ENCODE results near the gene RBM33.
"Not testable (repeated sequence)": the region's sequence is repeated elsewhere in the genome, so short reads cannot be mapped to it uniquely, and the experiment has no call there.

RBM33 gene

GRCh38 chr7:155662343-155663043, 18.0 kb downstream of the RBM33 start:
- DNase-seq (ENCODE audit: low read depth) = no peak

GRCh38 chr7:155663937-155664336, 19.5 kb downstream of the RBM33 start:
- DNase-seq (ENCODE audit: low read depth) = no peak

- DNase-seq (ENCODE audit: low read depth) = no peak
Measured at GRCh38 chr7:155665079-155665956, 20.9 kb downstream of the RBM33 start.

GRCh38 chr7:155665957-155666287, 21.5 kb downstream of the RBM33 start:
- peak; percentile 72 for DNase-seq (ENCODE audit: low read depth)

GRCh38 chr7:155667241-155667829, 22.9 kb downstream of the RBM33 start:
- no peak for DNase-seq (ENCODE audit: low read depth)

GRCh38 chr7:155669717-155670505, 25.4 kb downstream of the RBM33 start:
- DNase-seq (ENCODE audit: low read depth) = peak; percentile 64

GRCh38 chr7:155670521-155670920, 26.1 kb downstream of the RBM33 start:
- no peak for DNase-seq (ENCODE audit: low read depth)

GRCh38 chr7:155674556-155674955, 30.1 kb downstream of the RBM33 start:
- no peak for DNase-seq (ENCODE audit: low read depth)

- no peak for DNase-seq (ENCODE audit: low read depth)
Measured at GRCh38 chr7:155676052-155676451, 31.6 kb downstream of the RBM33 start.

GRCh38 chr7:155677688-155678087, 33.2 kb downstream of the RBM33 start:
- DNase-seq (ENCODE audit: low read depth) = no peak

GRCh38 chr7:155680124-155680523, 35.7 kb downstream of the RBM33 start:
- DNase-seq (ENCODE audit: low read depth) = no peak

- no peak for DNase-seq (ENCODE audit: low read depth)
Measured at GRCh38 chr7:155680864-155681263, 36.4 kb downstream of the RBM33 start.

- DNase-seq (ENCODE audit: low read depth) = no peak
Measured at GRCh38 chr7:155681663-155682062, 37.2 kb downstream of the RBM33 start.

- DNase-seq (ENCODE audit: low read depth) = no peak
Measured at GRCh38 chr7:155682484-155682883, 38.0 kb downstream of the RBM33 start.

- no peak for DNase-seq (ENCODE audit: low read depth)
Measured at GRCh38 chr7:155683098-155683497, 38.6 kb downstream of the RBM33 start.

- DNase-seq (ENCODE audit: low read depth) = no peak
Measured at GRCh38 chr7:155683714-155684113, 39.3 kb downstream of the RBM33 start.

GRCh38 chr7:155684543-155684942, 40.1 kb downstream of the RBM33 start:
- DNase-seq (ENCODE audit: low read depth) = no peak

GRCh38 chr7:155685070-155685790, 40.8 kb downstream of the RBM33 start:
- DNase-seq (ENCODE audit: low read depth) = no peak

GRCh38 chr7:155685791-155686160, 41.3 kb downstream of the RBM33 start:
- no peak for DNase-seq (ENCODE audit: low read depth)

GRCh38 chr7:155686620-155687324, 42.3 kb downstream of the RBM33 start:
- not testable (repeated sequence) for DNase-seq (ENCODE audit: low read depth)

- DNase-seq (ENCODE audit: low read depth) = not testable (repeated sequence)
Measured at GRCh38 chr7:155688237-155688636, 43.8 kb downstream of the RBM33 start.
